Neural progenitor cell (in vitro differentiated cells): ENCODE data around the gene MOB1A. TPM values are rescaled to one million over a fixed set of nuclear protein-coding genes. Genes with fewer than 3 reads are reported as not detected.

ENCODE experiments used
- DNase-seq: peaks from one replicate; pipeline ENCODE4 v3.0.0-alpha.2; 2016; ENCODE audit warnings: low spot score
- H2AFZ ChIP-seq: fragments of 200-600 bp; sonication (generic); replicated peaks from 2 replicates; pipeline ENCODE4 v1.6.1; 2016; ENCODE audit warnings: antibody characterized with exemption
- H3F3A ChIP-seq: fragments of 200-600 bp; sonication (generic); 2 replicates; pipeline ENCODE4 v1.6.1; 2016; ENCODE audit warnings: antibody characterized with exemption, low read depth
- H3K27ac ChIP-seq: fragments of 200-600 bp; sonication (generic); 2 replicates; pipeline ENCODE4 v1.5.1; 2016; ENCODE audit warnings: mild to moderate bottlenecking
- H3K27me3 ChIP-seq: fragments of 200-600 bp; sonication (generic); 2 replicates; pipeline ENCODE4 v1.6.1; 2016; ENCODE audit warnings: mild to moderate bottlenecking, moderate library complexity
- H3K36me3 ChIP-seq: fragments of 200-600 bp; sonication (generic); 2 replicates; pipeline ENCODE4 v1.5.1; 2016
- H3K4me1 ChIP-seq: fragments of 200-600 bp; sonication (generic); 2 replicates; pipeline ENCODE4 v1.6.1; 2016; ENCODE audit warnings: mixed run types
- H3K4me2 ChIP-seq: fragments of 200-600 bp; sonication (generic); 2 replicates; pipeline ENCODE4 v1.6.1; 2016
- H3K4me3 ChIP-seq: fragments of 200-600 bp; sonication (generic); 2 replicates; pipeline ENCODE4 v1.5.1; 2016
- H3K79me2 ChIP-seq: fragments of 200-600 bp; sonication (generic); 2 replicates; pipeline ENCODE4 v1.6.1; 2016; ENCODE audit warnings: low read depth
- H3K9ac ChIP-seq: fragments of 200-600 bp; sonication (generic); 2 replicates; pipeline ENCODE4 v1.6.1; 2016
- H3K9me3 ChIP-seq: fragments of 200-600 bp; sonication (generic); 2 replicates; pipeline ENCODE4 v1.5.1; 2016; ENCODE audit warnings: low read depth
- H4K20me1 ChIP-seq: fragments of 200-600 bp; sonication (generic); 2 replicates; pipeline ENCODE4 v1.6.1; 2016; ENCODE audit warnings: low read depth
- H3K27ac Mint-ChIP-seq: 3 replicates; pipeline ENCODE4 v1.8.0; 2021; ENCODE audit warnings: mixed read lengths
- H3K27me3 Mint-ChIP-seq: 2 replicates; pipeline ENCODE4 v1.8.0; 2022; ENCODE audit warnings: low read depth, mild to moderate bottlenecking, inconsistent platforms, moderate library complexity, mixed read lengths; ENCODE audit not compliant: insufficient read depth
- H3K36me3 Mint-ChIP-seq: 3 replicates; pipeline ENCODE4 v1.8.0; 2021; ENCODE audit warnings: mixed read lengths
- H3K4me1 Mint-ChIP-seq: 3 replicates; pipeline ENCODE4 v1.8.0; 2021; ENCODE audit warnings: mixed read lengths
- H3K4me3 Mint-ChIP-seq: 3 replicates; pipeline ENCODE4 v1.8.0; 2021; ENCODE audit warnings: mild to moderate bottlenecking, moderate library complexity, mixed read lengths
- H3K9me3 Mint-ChIP-seq: 3 replicates; pipeline ENCODE4 v1.8.0; 2020; ENCODE audit warnings: mixed read lengths
- CTCF ChIP-seq: fragments of 200-600 bp; sonication (generic); IDR thresholded peaks from 2 replicates; pipeline ENCODE4 v1.5.1; 2017; ENCODE audit warnings: antibody characterized with exemption, mild to moderate bottlenecking
- EZH2 ChIP-seq: fragments of 200-600 bp; sonication (generic); IDR thresholded peaks from 2 replicates; pipeline ENCODE4 v1.6.1; 2017; ENCODE audit warnings: antibody characterized with exemption, mild to moderate bottlenecking, moderate library complexity
- EZH2phosphoT487 ChIP-seq: fragments of 200-600 bp; sonication (generic); IDR thresholded peaks from 2 replicates; pipeline ENCODE4 v1.6.1; 2017; ENCODE audit warnings: antibody characterized with exemption
- total RNA-seq: library from RNA; depleted of rRNA; stranded (reverse); fragments of >200 nt; gene quantifications from 2 replicates; pipeline ENCODE4 v1.2.3, GENCODE V29; 2015; ENCODE audit warnings: low replicate concordance

MOB1A gene
- total RNA-seq, 1 donor from 2014 or later: 163 TPM

DNA sequence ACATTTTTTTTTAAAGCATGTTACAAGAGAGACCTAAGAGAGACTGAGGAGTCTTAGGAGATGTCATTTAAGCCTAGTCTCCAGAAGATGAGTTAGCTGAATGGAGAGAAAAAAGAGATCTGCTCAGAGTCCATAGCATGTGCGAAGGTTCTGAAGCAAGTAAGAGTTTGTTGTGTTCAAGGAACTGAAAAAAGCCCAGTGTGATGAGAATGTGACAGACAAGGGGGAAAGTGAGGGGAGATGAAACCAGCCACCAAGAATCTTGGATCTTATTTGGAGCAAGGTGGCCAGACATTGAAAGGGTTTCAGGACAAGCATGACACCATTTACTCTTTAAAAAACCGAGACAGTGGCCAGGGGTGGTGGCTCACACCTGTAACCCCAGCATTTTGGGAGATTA lies 5.2 kb upstream of the MOB1A start:
- H3K79me2 ChIP-seq: no peaks in the 10 kb centered on the region
- no peak overlapping the region for H2AFZ ChIP-seq
- no peaks in the 10 kb centered on the region for H4K20me1 ChIP-seq
- no peaks in the 10 kb centered on the region for H3K36me3 ChIP-seq
- no peaks in the 10 kb centered on the region for H3K4me1 ChIP-seq
- no peak overlapping the region for H3K27ac ChIP-seq
- H3K4me3 Mint-ChIP-seq: no peak overlapping the region
- H3K36me3 Mint-ChIP-seq: no peaks in the 10 kb centered on the region
- H3F3A ChIP-seq: peaks cover 6% of the 10 kb centered on the region
- no peaks in the 10 kb centered on the region for H3K27me3 ChIP-seq
- TF ChIP-seq EZH2phosphoT487: no peak
- no peak for TF ChIP-seq EZH2
- TF ChIP-seq CTCF: no peak
- no peaks in the 10 kb centered on the region for H3K9me3 Mint-ChIP-seq
- no peak overlapping the region for H3K27ac Mint-ChIP-seq
- peaks cover 7% of the 10 kb centered on the region for H3K27me3 Mint-ChIP-seq
- no peaks in the 10 kb centered on the region for H3K9me3 ChIP-seq
- H3K4me1 Mint-ChIP-seq: no peaks in the 10 kb centered on the region
- no peak overlapping the region for H3K9ac ChIP-seq
- DNase-seq: no peak
- no peak overlapping the region for H3K4me3 ChIP-seq
- H3K4me2 ChIP-seq: no peak overlapping the region

DNA sequence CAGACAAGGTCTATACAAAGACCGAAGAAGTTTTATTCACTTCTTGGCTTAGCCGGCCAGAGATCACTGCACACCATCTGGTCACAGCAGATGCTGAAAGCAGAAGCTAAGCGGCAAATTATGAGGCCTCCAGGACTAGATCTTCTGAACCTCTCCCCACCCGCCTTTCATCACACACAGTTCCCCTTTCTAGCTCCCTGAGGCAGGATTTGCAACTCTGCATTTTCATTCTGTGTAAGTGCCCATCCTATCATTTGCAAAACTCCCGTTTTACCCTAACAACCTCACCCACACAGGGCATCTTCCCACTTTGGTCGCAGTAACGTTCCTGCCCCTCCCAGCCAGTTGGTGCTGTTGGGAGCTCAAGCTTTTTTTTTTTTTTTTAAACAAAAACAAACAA lies 3.1 kb upstream of the MOB1A start:
- Histone ChIP-seq H3K9me3 (no peaks in the 10 kb centered on the region), H3K4me3 (no peak overlapping the region), H3K79me2 (peaks cover 18% of the 10 kb centered on the region), H4K20me1 (peaks cover 14% of the 10 kb centered on the region), H3K36me3 (peaks cover 6% of the 10 kb centered on the region), H3K9ac (no peak overlapping the region), H3K27ac (no peak overlapping the region), H2AFZ (peak overlapping the region; percentile 94), H3K4me1 (peaks cover 7% of the 10 kb centered on the region), H3F3A (peaks cover 12% of the 10 kb centered on the region), H3K4me2 (no peak overlapping the region), H3K27me3 (no peaks in the 10 kb centered on the region)
- Mint-ChIP-seq H3K27me3 (peaks cover 4% of the 10 kb centered on the region), H3K9me3 (peaks cover 3% of the 10 kb centered on the region), H3K36me3 (peaks cover 3% of the 10 kb centered on the region), H3K27ac (no peak overlapping the region), H3K4me3 (no peak overlapping the region), H3K4me1 (peaks cover 7% of the 10 kb centered on the region)
- no peak for TF ChIP-seq EZH2
- TF ChIP-seq EZH2phosphoT487: no peak
- no peak for TF ChIP-seq CTCF
- no peak for DNase-seq

DNA sequence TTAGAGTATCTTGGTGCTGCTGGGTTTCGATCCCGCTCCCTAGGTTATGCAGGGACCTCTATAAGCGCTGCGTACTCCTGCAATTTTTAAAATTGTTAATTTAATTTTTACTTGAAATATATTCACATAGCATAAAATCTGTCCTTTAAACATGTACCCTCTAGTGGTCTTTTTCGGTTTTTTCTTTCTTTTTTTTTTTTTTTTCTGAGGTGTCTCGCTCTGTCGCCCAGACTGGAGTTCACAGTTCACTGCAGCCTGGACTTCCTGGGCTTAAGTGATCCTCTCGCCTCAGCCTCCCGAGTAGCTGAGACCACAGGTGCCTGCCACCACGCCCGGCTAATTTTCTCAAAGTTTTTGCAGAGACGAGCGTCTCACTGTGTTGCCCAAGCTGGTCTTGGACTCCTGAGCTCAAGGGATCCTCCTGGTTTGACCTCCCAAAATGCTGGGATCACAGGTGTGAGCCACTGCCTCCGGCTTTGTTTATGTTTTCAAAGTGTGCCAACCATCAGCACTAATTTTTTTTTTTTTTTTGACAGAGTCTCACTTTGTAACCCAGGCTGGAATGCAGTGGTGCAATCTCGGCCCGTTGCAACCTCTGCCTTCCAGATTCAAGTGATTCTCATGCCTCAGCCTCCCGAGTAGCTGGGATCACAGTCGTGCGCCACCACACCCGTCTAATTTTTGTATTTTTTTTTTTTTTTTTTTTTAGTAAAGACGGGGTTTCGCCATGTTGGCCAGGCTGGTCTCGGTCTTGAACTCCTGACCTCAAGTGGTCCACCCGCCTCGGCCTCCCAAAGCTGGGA lies 585 bp upstream of the MOB1A start:
- Histone ChIP-seq H4K20me1 (peaks cover 25% of the 10 kb centered on the region), H3K4me2 (peak overlapping the region; percentile 57), H3K4me3 (peak overlapping the region; percentile 79), H3K27me3 (no peaks in the 10 kb centered on the region), H2AFZ (no peak overlapping the region), H3K79me2 (peaks cover 43% of the 10 kb centered on the region), H3F3A (peaks cover 12% of the 10 kb centered on the region), H3K9ac (no peak overlapping the region), H3K4me1 (peaks cover 7% of the 10 kb centered on the region), H3K27ac (no peak overlapping the region), H3K36me3 (peaks cover 7% of the 10 kb centered on the region), H3K9me3 (peaks cover 10% of the 10 kb centered on the region)
- peaks cover 17% of the 10 kb centered on the region for H3K9me3 Mint-ChIP-seq
- H3K27ac Mint-ChIP-seq: no peak overlapping the region
- H3K27me3 Mint-ChIP-seq: peaks cover 2% of the 10 kb centered on the region
- peak overlapping the region; percentile 96 for H3K4me3 Mint-ChIP-seq
- H3K4me1 Mint-ChIP-seq: peaks cover 8% of the 10 kb centered on the region
- TF ChIP-seq CTCF (peak; percentile 56), EZH2 (no peak)
- H3K36me3 Mint-ChIP-seq: peaks cover 16% of the 10 kb centered on the region
- peak; percentile 49 for DNase-seq
